Neural crest cell (in vitro differentiated cells): ENCODE results near the gene KRT6A. TPM values are rescaled to one million over a fixed set of nuclear protein-coding genes. Genes with fewer than 3 reads are reported as not detected.

Experiments used
- DNase-seq: peaks from one replicate; pipeline ENCODE4 v3.0.0; 2021; ENCODE audit warnings: low read depth, mixed read lengths, low spot score
- H3K27ac Mint-ChIP-seq: one replicate; pipeline ENCODE4 v1.8.0; 2021; ENCODE audit warnings: mild to moderate bottlenecking, mixed read lengths; ENCODE audit not compliant: unreplicated experiment
- H3K27me3 Mint-ChIP-seq: 2 replicates; pipeline ENCODE4 v1.8.0; 2021; ENCODE audit warnings: low read depth, mild to moderate bottlenecking, mixed read lengths
- H3K36me3 Mint-ChIP-seq: 2 replicates; pipeline ENCODE4 v1.8.0; 2021; ENCODE audit warnings: low read depth, mild to moderate bottlenecking, mixed read lengths
- H3K4me1 Mint-ChIP-seq: 2 replicates; pipeline ENCODE4 v1.8.0; 2021; ENCODE audit warnings: mixed read lengths
- H3K4me3 Mint-ChIP-seq: one replicate; pipeline ENCODE4 v1.8.0; 2021; ENCODE audit warnings: mild to moderate bottlenecking, mixed read lengths
- H3K9me3 Mint-ChIP-seq: 2 replicates; pipeline ENCODE4 v1.8.0; 2021; ENCODE audit warnings: mixed read lengths
- CTCF ChIP-seq: fragments of 200-600 bp; sonication (generic); conservative IDR thresholded peaks from 2 replicates; pipeline ENCODE4 v1.5.0; 2021; ENCODE audit warnings: antibody characterized with exemption, mild to moderate bottlenecking
- total RNA-seq: library from RNA; stranded (reverse); gene quantifications from 2 replicates; pipeline ENCODE4 v1.2.1, GENCODE V29; 2021

KRT6A gene
- total RNA-seq, 1 donor from 2014 or later, result not detected

- Mint-ChIP-seq H3K9me3 (no peaks in the 10 kb centered on the region), H3K27ac (no peak overlapping the region), H3K4me3 (no peak overlapping the region), H3K36me3 (no peaks in the 10 kb centered on the region), H3K27me3 (peaks cover 14% of the 10 kb centered on the region), H3K4me1 (no peaks in the 10 kb centered on the region)
- TF ChIP-seq CTCF, result no peak
- DNase-seq, result no peak
Measured at GRCh38 chr12:52517005-52517835, 24.2 kb upstream of the KRT6A start.

GRCh38 chr12:52515927-52516831 is 23.1 kb upstream of the KRT6A start:
- peaks cover 14% of the 10 kb centered on the region for H3K27me3 Mint-ChIP-seq
- TF ChIP-seq CTCF, result no peak
- H3K36me3 Mint-ChIP-seq, result no peaks in the 10 kb centered on the region
- H3K4me3 Mint-ChIP-seq, result no peak overlapping the region
- no peak overlapping the region for H3K27ac Mint-ChIP-seq
- peaks cover 2% of the 10 kb centered on the region for H3K9me3 Mint-ChIP-seq
- DNase-seq, result no peak
- H3K4me1 Mint-ChIP-seq, result no peaks in the 10 kb centered on the region

- no peak for TF ChIP-seq CTCF
- H3K9me3 Mint-ChIP-seq, result peaks cover 5% of the 10 kb centered on the region
- H3K4me3 Mint-ChIP-seq, result no peak overlapping the region
- no peak overlapping the region for H3K27ac Mint-ChIP-seq
- H3K27me3 Mint-ChIP-seq, result peaks cover 14% of the 10 kb centered on the region
- H3K36me3 Mint-ChIP-seq, result no peaks in the 10 kb centered on the region
- DNase-seq, result no peak
- H3K4me1 Mint-ChIP-seq, result no peaks in the 10 kb centered on the region
Measured at GRCh38 chr12:52515319-52515646, 22.2 kb upstream of the KRT6A start.

- no peak overlapping the region for H3K4me3 Mint-ChIP-seq
- TF ChIP-seq CTCF, result no peak
- no peak for DNase-seq
- no peaks in the 10 kb centered on the region for H3K36me3 Mint-ChIP-seq
- peaks cover 14% of the 10 kb centered on the region for H3K27me3 Mint-ChIP-seq
- peaks cover 5% of the 10 kb centered on the region for H3K9me3 Mint-ChIP-seq
- no peak overlapping the region for H3K27ac Mint-ChIP-seq
- no peaks in the 10 kb centered on the region for H3K4me1 Mint-ChIP-seq
Measured at GRCh38 chr12:52514471-52515318, 21.6 kb upstream of the KRT6A start.

GRCh38 chr12:52513736-52514135 is 20.7 kb upstream of the KRT6A start:
- no peak overlapping the region for H3K4me3 Mint-ChIP-seq
- peaks cover 6% of the 10 kb centered on the region for H3K27me3 Mint-ChIP-seq
- no peaks in the 10 kb centered on the region for H3K36me3 Mint-ChIP-seq
- no peak overlapping the region for H3K27ac Mint-ChIP-seq
- no peak for TF ChIP-seq CTCF
- no peaks in the 10 kb centered on the region for H3K4me1 Mint-ChIP-seq
- H3K9me3 Mint-ChIP-seq, result peaks cover 5% of the 10 kb centered on the region
- no peak for DNase-seq
